NT2/D1 (cell line): ENCODE measurements around the gene CDS1.
"Not testable (repeated sequence)": the region's sequence is repeated elsewhere in the genome, so short reads cannot be mapped to it uniquely, and the experiment has no call there.

Experiments
- DNase-seq: peaks from one replicate; pipeline ENCODE4 v3.0.0-alpha.2; 2011; ENCODE audit warnings: low read depth, low spot score
- H3K27me3 ChIP-seq: 2 replicates; pipeline ENCODE4 v1.6.0; 2011; ENCODE audit warnings: mild to moderate bottlenecking; ENCODE audit not compliant: insufficient read length, insufficient read depth
- H3K36me3 ChIP-seq: 2 replicates; pipeline ENCODE4 v1.6.1; 2011; ENCODE audit warnings: mild to moderate bottlenecking, low read length, mixed read lengths; ENCODE audit not compliant: insufficient read depth, insufficient read length
- H3K4me1 ChIP-seq: 2 replicates; pipeline ENCODE4 v1.5.1; 2011; ENCODE audit not compliant: insufficient read depth, insufficient read length
- H3K4me3 ChIP-seq: 2 replicates; pipeline ENCODE4 v1.5.1; 2011; ENCODE audit warnings: low read depth; ENCODE audit not compliant: insufficient read length
- H3K9ac ChIP-seq: 2 replicates; pipeline ENCODE4 v1.6.0; 2011; ENCODE audit warnings: low read depth; ENCODE audit not compliant: insufficient read length
- H3K9me3 ChIP-seq: 2 replicates; pipeline ENCODE4 v1.5.1; 2011; ENCODE audit warnings: mild to moderate bottlenecking, low read length; ENCODE audit not compliant: insufficient read depth
- SUZ12 ChIP-seq: IDR thresholded peaks from 2 replicates; pipeline ENCODE4 v1.6.1; 2011; ENCODE audit not compliant: insufficient read length, insufficient read depth; ENCODE audit errors: extremely low read depth
- YY1 ChIP-seq: IDR thresholded peaks from 2 replicates; pipeline ENCODE4 v1.6.1; 2011; ENCODE audit not compliant: insufficient read length, insufficient read depth
- ZNF274 ChIP-seq: IDR thresholded peaks from 2 replicates; pipeline ENCODE4 v1.6.1; 2011; ENCODE audit warnings: mild to moderate bottlenecking, low read depth, low read length

CDS1 gene

DNA sequence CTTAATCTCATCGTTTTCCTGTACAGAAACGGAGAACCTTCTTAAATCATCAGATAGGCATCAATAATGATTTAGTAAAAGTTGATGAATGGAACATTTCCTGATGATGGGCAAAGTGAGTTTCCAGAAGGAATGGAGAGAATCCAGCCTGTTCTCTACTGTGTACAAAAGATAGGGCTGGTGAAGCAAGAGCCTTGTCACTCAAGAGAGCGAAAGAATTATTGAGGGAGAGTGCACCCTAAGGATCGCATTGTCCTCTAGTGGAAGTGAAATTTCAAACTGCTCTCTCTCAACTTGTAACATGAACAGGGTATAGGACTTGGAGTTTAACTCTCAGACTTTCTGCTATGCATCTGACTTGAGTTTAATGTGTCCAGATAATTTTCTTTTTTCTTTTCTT, 69.6 kb downstream of the CDS1 start:
- Histone ChIP-seq H3K9me3 (no peaks in the 10 kb centered on the region), H3K9ac (no peak overlapping the region), H3K4me1 (no peaks in the 10 kb centered on the region), H3K4me3 (no peak overlapping the region), H3K36me3 (peaks cover 6% of the 10 kb centered on the region), H3K27me3 (no peaks in the 10 kb centered on the region)
- no peak for TF ChIP-seq ZNF274
- no peak for DNase-seq

DNA sequence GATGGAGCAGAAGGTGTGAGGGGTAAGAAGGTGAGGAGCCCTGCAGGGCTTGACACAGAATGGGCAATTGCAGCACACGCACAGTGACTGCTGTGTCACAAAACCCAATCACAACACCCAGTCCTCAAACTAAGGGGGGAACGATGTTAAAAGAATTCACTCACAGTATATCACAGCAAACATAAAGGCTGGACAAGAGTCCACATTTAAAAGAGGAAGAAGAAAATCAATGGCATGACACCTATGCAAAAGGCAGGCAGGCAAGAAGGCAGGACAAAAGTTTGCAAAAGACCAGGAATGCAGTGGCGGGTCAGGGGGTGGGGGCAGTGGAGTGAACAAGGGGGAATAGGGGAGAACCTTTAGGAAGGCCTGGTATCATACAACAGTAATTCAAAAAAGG, 77.7 kb downstream of the CDS1 start:
- DNase-seq = no peak
- TF ChIP-seq ZNF274 (no peak), SUZ12 (no peak), YY1 (no peak)
- H3K4me3 ChIP-seq = no peak overlapping the region
- no peak overlapping the region for H3K9ac ChIP-seq
- no peaks in the 10 kb centered on the region for H3K4me1 ChIP-seq
- no peaks in the 10 kb centered on the region for H3K36me3 ChIP-seq
- peaks cover 13% of the 10 kb centered on the region; the same call in 1 of the 2 replicates for H3K9me3 ChIP-seq
- H3K27me3 ChIP-seq = no peaks in the 10 kb centered on the region

DNA sequence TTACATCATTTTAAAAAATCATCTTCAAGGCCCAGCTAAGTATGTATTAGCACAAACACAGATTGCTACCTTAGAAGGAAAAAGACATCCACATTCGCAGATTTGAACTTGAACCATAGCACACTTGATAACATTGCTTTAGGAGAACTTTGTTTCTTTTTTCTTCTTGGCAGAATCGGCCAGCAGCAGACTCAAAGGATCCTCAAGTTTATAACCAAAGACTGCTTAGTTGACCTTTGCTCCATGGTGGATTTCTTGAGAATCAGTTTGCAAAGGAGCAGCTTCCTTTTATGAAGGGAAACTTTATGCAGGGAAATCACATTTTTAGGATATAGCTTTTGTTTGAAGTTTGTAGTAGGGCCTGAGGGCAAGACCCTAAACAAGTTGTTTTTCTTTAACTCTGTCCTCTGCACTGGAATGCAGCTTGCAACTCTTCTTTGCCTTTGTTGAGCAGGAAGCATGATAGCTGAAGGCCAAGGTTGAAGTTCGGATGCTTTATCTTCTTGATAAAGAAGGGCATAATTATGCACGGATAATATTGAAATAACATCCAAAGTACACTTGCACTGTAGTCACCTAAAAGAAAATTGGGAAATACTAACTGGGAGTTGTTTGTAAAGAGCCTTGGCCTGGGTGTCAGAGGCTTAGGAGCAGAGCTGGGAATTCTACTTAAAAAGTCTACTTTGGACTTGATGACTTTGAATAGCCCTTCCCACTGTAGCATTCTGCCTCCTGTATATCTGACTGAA, 78.4 kb downstream of the CDS1 start:
- no peak overlapping the region for H3K9ac ChIP-seq
- H3K27me3 ChIP-seq = no peaks in the 10 kb centered on the region
- TF ChIP-seq YY1 = no peak
- TF ChIP-seq SUZ12 = no peak
- TF ChIP-seq ZNF274 = no peak
- no peaks in the 10 kb centered on the region for H3K4me1 ChIP-seq
- DNase-seq = no peak
- peaks cover 3% of the 10 kb centered on the region for H3K36me3 ChIP-seq
- H3K4me3 ChIP-seq = no peak overlapping the region
- peaks cover 13% of the 10 kb centered on the region; the same call in 1 of the 2 replicates for H3K9me3 ChIP-seq

- not testable (repeated sequence) for H3K27me3 ChIP-seq, H3K9me3 ChIP-seq, DNase-seq, H3K4me3 ChIP-seq, H3K9ac ChIP-seq, H3K4me1 ChIP-seq
- H3K36me3 ChIP-seq = peaks cover 13% of the 10 kb centered on the region
These were observed 81.8 kb downstream of the CDS1 start for GRCh38 chr4:84664767-84665166.

- H3K4me3 ChIP-seq = no peak overlapping the region
- H3K27me3 ChIP-seq = no peaks in the 10 kb centered on the region
- H3K9ac ChIP-seq = no peak overlapping the region
- H3K9me3 ChIP-seq = no peaks in the 10 kb centered on the region; the same call in 1 of the 2 replicates
- H3K4me1 ChIP-seq = no peaks in the 10 kb centered on the region
- no peak for DNase-seq
- TF ChIP-seq ZNF274 = no peak
- TF ChIP-seq YY1 = no peak
- TF ChIP-seq SUZ12 = no peak
- H3K36me3 ChIP-seq = peaks cover 20% of the 10 kb centered on the region
These were observed 83.5 kb downstream of the CDS1 start for GRCh38 chr4:84666439-84666838.

DNA sequence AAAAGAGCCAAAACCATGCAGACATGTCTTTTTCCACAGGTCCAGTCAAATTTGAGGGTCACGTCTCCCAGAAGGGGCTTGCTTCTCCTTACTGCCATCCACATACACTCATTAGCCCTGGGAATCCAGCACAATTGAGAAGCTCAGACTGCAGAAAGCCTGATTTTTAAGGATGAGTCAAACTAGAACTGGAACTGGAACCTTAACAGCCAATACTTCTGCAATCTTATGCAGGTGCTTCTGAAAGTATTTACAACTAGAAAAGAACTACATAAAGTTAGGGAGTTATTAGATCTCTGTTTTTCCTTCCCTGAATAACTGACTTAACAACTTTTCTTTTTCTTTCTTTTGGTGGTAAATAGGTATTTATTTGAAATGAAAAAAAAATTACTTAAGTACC, 86.3 kb downstream of the CDS1 start:
- TF ChIP-seq ZNF274 (no peak), YY1 (no peak), SUZ12 (no peak)
- no peak overlapping the region for H3K4me3 ChIP-seq
- H3K9ac ChIP-seq = no peak overlapping the region
- no peaks in the 10 kb centered on the region for H3K27me3 ChIP-seq
- H3K4me1 ChIP-seq = no peaks in the 10 kb centered on the region
- H3K36me3 ChIP-seq = peaks cover 35% of the 10 kb centered on the region
- no peaks in the 10 kb centered on the region; the same call in 1 of the 2 replicates for H3K9me3 ChIP-seq
- no peak for DNase-seq

DNA sequence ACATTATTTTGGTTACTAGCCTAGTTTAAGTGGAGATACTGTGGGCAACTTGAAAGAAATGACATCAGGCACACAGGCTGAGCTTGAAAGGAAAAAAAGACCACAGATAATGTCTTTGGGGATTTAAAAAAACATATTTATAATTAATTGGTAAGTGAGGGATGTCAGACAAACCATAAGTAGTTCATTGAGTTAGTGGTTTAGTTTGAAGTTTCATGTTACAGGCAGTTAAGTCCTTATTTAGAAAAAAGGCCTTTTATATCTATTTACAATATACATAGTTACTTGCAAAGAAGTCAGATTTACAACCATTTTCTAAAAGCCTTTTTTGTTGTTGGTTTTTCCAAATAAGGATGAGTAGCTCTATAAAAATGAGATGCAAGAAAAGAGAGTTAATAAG, 89.2 kb downstream of the CDS1 start:
- H3K36me3 ChIP-seq = peaks cover 43% of the 10 kb centered on the region
- no peaks in the 10 kb centered on the region for H3K27me3 ChIP-seq
- H3K9ac ChIP-seq = no peak overlapping the region
- TF ChIP-seq SUZ12 = no peak
- no peak for TF ChIP-seq ZNF274
- no peaks in the 10 kb centered on the region for H3K4me1 ChIP-seq
- H3K4me3 ChIP-seq = no peak overlapping the region
- no peaks in the 10 kb centered on the region for H3K9me3 ChIP-seq
- DNase-seq = no peak

DNA sequence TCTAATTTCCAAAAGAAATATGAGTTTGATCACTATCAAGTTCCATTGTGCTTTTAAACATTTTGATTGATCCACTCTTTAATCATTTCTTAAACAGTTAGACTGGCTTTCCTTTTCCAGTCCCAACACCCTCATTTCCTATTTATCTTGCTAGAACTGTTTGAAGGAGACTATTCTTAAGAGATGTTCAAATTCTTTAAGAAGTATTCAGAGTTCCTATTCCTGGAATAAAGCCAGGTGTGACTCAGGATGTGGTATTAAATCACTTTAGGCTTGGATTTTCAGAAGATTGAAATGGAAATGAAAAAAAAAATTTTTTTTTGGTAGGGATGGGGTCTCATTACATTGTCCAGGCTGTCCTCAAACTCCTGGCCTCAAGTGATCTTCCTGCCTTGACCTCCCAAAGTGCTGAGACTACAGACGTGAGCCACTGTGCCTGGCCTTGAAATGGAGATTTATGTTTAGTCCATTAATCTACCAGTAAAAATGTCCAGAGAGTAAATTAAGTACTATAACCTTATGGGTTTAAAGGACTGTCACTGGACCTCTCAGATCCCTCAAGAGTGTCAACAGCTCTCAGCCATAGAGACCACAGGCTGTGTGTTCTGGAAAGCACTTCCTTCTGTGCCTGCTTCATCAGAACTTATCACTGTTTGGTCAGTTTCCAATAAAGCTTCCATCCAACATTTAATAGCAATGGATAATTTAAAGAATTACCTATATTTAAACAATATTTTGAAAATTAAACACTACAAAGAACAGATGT, 90.7 kb downstream of the CDS1 start:
- no peak for DNase-seq
- TF ChIP-seq SUZ12 (no peak), ZNF274 (no peak), YY1 (no peak)
- Histone ChIP-seq H3K4me1 (no peaks in the 10 kb centered on the region), H3K9me3 (no peaks in the 10 kb centered on the region), H3K4me3 (no peak overlapping the region), H3K9ac (no peak overlapping the region), H3K27me3 (no peaks in the 10 kb centered on the region), H3K36me3 (peaks cover 55% of the 10 kb centered on the region)
